CD14-positive monocyte (primary cell): Measurements from ENCODE around the gene ITGB6. TPM values are rescaled to one million over a fixed set of nuclear protein-coding genes. Genes with fewer than 3 reads are reported as not detected.

Source experiments
- DNase-seq, 3 donors: peaks; one replicate each; pipeline ENCODE4 v3.0.0-alpha.2; 2011 to 2022
- H2AFZ ChIP-seq: 2 replicates; pipeline ENCODE4 v1.6.0; 2012; ENCODE audit warnings: mild to moderate bottlenecking, low read depth, low read length, inconsistent platforms; ENCODE audit not compliant: insufficient read depth, poor library complexity, severe bottlenecking
- H3K27ac ChIP-seq, 2 donors: 1 replicate in 1 of 2; 2 replicates in 1 of 2; pipeline ENCODE4 v1.5.1; 2012 to 2013; ENCODE audit warnings: low read length in 2 of 2, control low read depth in 1 of 2, inconsistent platforms in 1 of 2, low read depth in 1 of 2, mild to moderate bottlenecking in 1 of 2
- H3K27me3 ChIP-seq, 2 donors: one replicate each; pipeline versions ENCODE4 v1.6.0 to v1.6.1; 2011 to 2013; ENCODE audit warnings: low read length in 2 of 2; ENCODE audit not compliant: control insufficient read depth in 2 of 2, insufficient read depth in 2 of 2
- H3K36me3 ChIP-seq, 2 donors: replicated peaks in 1 of 2; 1 replicate in 1 of 2; 2 replicates in 1 of 2; pipeline versions ENCODE4 v1.5.1 to v1.6.1; 2012 to 2013; ENCODE audit warnings: low read length in 2 of 2, control low read depth in 1 of 2, inconsistent platforms in 1 of 2, mild to moderate bottlenecking in 1 of 2; ENCODE audit not compliant: insufficient read depth in 2 of 2, control insufficient read depth in 1 of 2
- H3K4me1 ChIP-seq, 2 donors: 1 replicate in 1 of 2; 2 replicates in 1 of 2; pipeline versions ENCODE4 v1.5.1 to v1.6.1; 2012 to 2013; ENCODE audit warnings: low read length in 2 of 2, control low read depth in 1 of 2, inconsistent platforms in 1 of 2, mild to moderate bottlenecking in 1 of 2, moderate library complexity in 1 of 2; ENCODE audit not compliant: insufficient read depth in 2 of 2, control insufficient read depth in 1 of 2
- H3K4me2 ChIP-seq: replicated peaks from 2 replicates; pipeline ENCODE3; 2012; ENCODE audit warnings: low read length, moderate library complexity, mild to moderate bottlenecking; ENCODE audit not compliant: poor library complexity, severe bottlenecking; ENCODE audit errors: extremely low read depth
- H3K4me3 ChIP-seq, 3 experiments: fragments of 200-600 bp in 1 of 3; sonication (generic) in 1 of 3; replicated peaks in 1 of 3; 1 replicate in 2 of 3; 2 replicates in 1 of 3; pipeline ENCODE4 v1.5.1; 2011 to 2013; ENCODE audit warnings: low read length in 3 of 3, mild to moderate bottlenecking in 3 of 3, control low read depth in 2 of 3, low read depth in 2 of 3, inconsistent platforms in 1 of 3, moderate library complexity in 1 of 3
- H3K79me2 ChIP-seq: 2 replicates; pipeline ENCODE4 v1.6.0; 2012; ENCODE audit warnings: mild to moderate bottlenecking, control low read depth, inconsistent platforms, low read length, moderate library complexity; ENCODE audit not compliant: insufficient read depth
- H3K9ac ChIP-seq: 2 replicates; pipeline ENCODE4 v1.6.0; 2017; ENCODE audit warnings: low read length, mild to moderate bottlenecking; ENCODE audit not compliant: insufficient read depth, poor library complexity, severe bottlenecking
- H3K9me3 ChIP-seq, 2 donors: replicated peaks in 1 of 2; 1 replicate in 1 of 2; 2 replicates in 1 of 2; pipeline versions ENCODE4 v1.5.1 to v1.6.1; 2012 to 2013; ENCODE audit warnings: low read length in 2 of 2, control low read depth in 1 of 2; ENCODE audit not compliant: control insufficient read depth in 1 of 2, insufficient read depth in 1 of 2
- H4K20me1 ChIP-seq: 2 replicates; pipeline ENCODE4 v1.6.0; 2012; ENCODE audit warnings: mild to moderate bottlenecking, low read length, control low read depth, moderate library complexity; ENCODE audit not compliant: insufficient read depth
- H3K27ac Mint-ChIP-seq, 7 donors: one replicate each; pipeline ENCODE4 v1.8.0; 2020; ENCODE audit warnings: mild to moderate bottlenecking in 7 of 7, mixed read lengths in 7 of 7, moderate library complexity in 6 of 7, inconsistent platforms in 2 of 7
- H3K27me3 Mint-ChIP-seq, 3 donors: one replicate each; pipeline ENCODE4 v1.8.0; 2021 to 2022; ENCODE audit warnings: low read depth in 3 of 3, mild to moderate bottlenecking in 3 of 3, mixed read lengths in 3 of 3, moderate library complexity in 3 of 3, inconsistent platforms in 1 of 3
- H3K36me3 Mint-ChIP-seq, 2 donors: one replicate each; pipeline ENCODE4 v1.8.0; 2020; ENCODE audit warnings: mixed read lengths in 2 of 2, inconsistent platforms in 1 of 2, mild to moderate bottlenecking in 1 of 2
- H3K4me1 Mint-ChIP-seq: one replicate; pipeline ENCODE4 v1.8.0; 2020; ENCODE audit warnings: mild to moderate bottlenecking, mixed read lengths
- H3K4me3 Mint-ChIP-seq, 2 donors: one replicate each; pipeline ENCODE4 v1.8.0; 2020; ENCODE audit warnings: mild to moderate bottlenecking in 2 of 2, mixed read lengths in 2 of 2, moderate library complexity in 1 of 2
- H3K9me3 Mint-ChIP-seq, 7 donors: one replicate each; pipeline ENCODE4 v1.8.0; 2020 to 2022; ENCODE audit warnings: mixed read lengths in 7 of 7, mild to moderate bottlenecking in 6 of 7, moderate library complexity in 6 of 7, inconsistent platforms in 2 of 7
- CTCF ChIP-seq: fragments of 200-600 bp; IDR thresholded peaks from one replicate; pipeline ENCODE4 v1.8.0; 2022; ENCODE audit warnings: antibody characterized with exemption, mild to moderate bottlenecking
- WGBS: methylation state at CpG from one replicate; pipeline ENCODE4 v1.1.5; 2013; ENCODE audit warnings: missing lambda C conversion rate; ENCODE audit not compliant: insufficient coverage; 5-methylcytosine and 5-hydroxymethylcytosine counted together
- intact Hi-C, 2 donors: fragments of 100-400 bp; cut with micrococcal nuclease; formaldehyde crosslinking; loops; one replicate each; pipeline versions ENCODE4 v1.15.0 to v1.15.1; 2023
- polyA plus RNA-seq, 3 donors: library from polyadenylated mRNA; depleted of rRNA in 1 of 3; unstranded in 2 of 3; stranded (reverse) in 1 of 3; fragments of 300-500 nt in 2 of 3; fragments of >200 nt in 1 of 3; fragmentation: Illumina TruSeq in 2 of 3; gene quantifications; 1 replicate in 2 of 3; 2 replicates in 1 of 3; pipeline ENCODE4 v1.2.3, GENCODE V29; 2012 to 2021

ITGB6 gene
- polyA plus RNA-seq, 3 donors = not detected

- Histone ChIP-seq H3K4me1 (no peaks in the 10 kb centered on the region), H3K36me3 (no peaks in the 10 kb centered on the region), H4K20me1 (no peaks in the 10 kb centered on the region), H3K9me3 (no peaks in the 10 kb centered on the region), H2AFZ (no peak overlapping the region), H3K4me2 (no peak overlapping the region), H3K79me2 (no peaks in the 10 kb centered on the region), H3K9ac (no peak overlapping the region), H3K27me3 (no peaks in the 10 kb centered on the region), H3K4me3 (no peak overlapping the region), H3K27ac (no peak overlapping the region)
- intact Hi-C loops = no loop called here
- H3K4me1 Mint-ChIP-seq = peaks cover 2% of the 10 kb centered on the region
- TF ChIP-seq CTCF = no peak
- WGBS = 100% methylated on average over 1 of the region's 3 CpGs
- H3K27ac Mint-ChIP-seq = no peak overlapping the region
- H3K36me3 Mint-ChIP-seq = no peaks in the 10 kb centered on the region
- H3K9me3 Mint-ChIP-seq = no peaks in the 10 kb centered on the region
- H3K4me3 Mint-ChIP-seq = no peak overlapping the region
- DNase-seq = no peak
- H3K27me3 Mint-ChIP-seq = no peaks in the 10 kb centered on the region
Measured at GRCh38 chr2:160224507-160224906, 24.4 kb upstream of the ITGB6 start.

GRCh38 chr2:160224060-160224459 lies 24.0 kb upstream of the ITGB6 start:
- no peak overlapping the region for H3K27ac Mint-ChIP-seq
- Histone ChIP-seq H2AFZ (no peak overlapping the region), H3K4me3 (no peak overlapping the region), H4K20me1 (no peaks in the 10 kb centered on the region), H3K36me3 (no peaks in the 10 kb centered on the region), H3K4me1 (no peaks in the 10 kb centered on the region), H3K27ac (no peak overlapping the region), H3K79me2 (no peaks in the 10 kb centered on the region), H3K9me3 (no peaks in the 10 kb centered on the region), H3K9ac (no peak overlapping the region), H3K27me3 (no peaks in the 10 kb centered on the region), H3K4me2 (no peak overlapping the region)
- peaks cover 0 to 2% (median 0%) of the 10 kb centered on the region in 3 donors for H3K27me3 Mint-ChIP-seq
- H3K36me3 Mint-ChIP-seq = no peaks in the 10 kb centered on the region
- intact Hi-C loops = no loop called here
- WGBS = 80% methylated on average over 1 of the region's 3 CpGs
- H3K4me3 Mint-ChIP-seq = no peak overlapping the region
- H3K9me3 Mint-ChIP-seq = no peaks in the 10 kb centered on the region
- peaks cover 2% of the 10 kb centered on the region for H3K4me1 Mint-ChIP-seq
- DNase-seq = peak in 1 of 3 donors; percentile 52
- TF ChIP-seq CTCF = no peak
